GM06990 (cell line): ENCODE results near the gene MTM1.

Source experiments
- DNase-seq: peaks from one replicate; pipeline ENCODE4 v3.0.0-alpha.2; 2011; ENCODE audit not compliant: insufficient read length; ENCODE audit errors: extremely low read depth
- H3K27me3 ChIP-seq: replicated peaks from 2 replicates; pipeline ENCODE4 v1.6.0; 2011; ENCODE audit warnings: low read length; ENCODE audit not compliant: control insufficient read depth, insufficient read depth
- H3K36me3 ChIP-seq: 2 replicates; pipeline ENCODE4 v1.5.1; 2011; ENCODE audit warnings: low read length; ENCODE audit not compliant: control insufficient read depth, insufficient read depth
- H3K4me3 ChIP-seq: replicated peaks from 2 replicates; pipeline ENCODE4 v1.5.1; 2011; ENCODE audit warnings: low read depth, mild to moderate bottlenecking, control low read depth, low read length
- TF ChIP-seq, protein P1 (sequence below): IDR thresholded peaks from 2 replicates; pipeline ENCODE4 v1.5.1; 2011; ENCODE audit warnings: low read length, control low read depth, mild to moderate bottlenecking, inconsistent platforms; ENCODE audit not compliant: insufficient read depth, poor library complexity, severe bottlenecking

MTM1 gene

DNA sequence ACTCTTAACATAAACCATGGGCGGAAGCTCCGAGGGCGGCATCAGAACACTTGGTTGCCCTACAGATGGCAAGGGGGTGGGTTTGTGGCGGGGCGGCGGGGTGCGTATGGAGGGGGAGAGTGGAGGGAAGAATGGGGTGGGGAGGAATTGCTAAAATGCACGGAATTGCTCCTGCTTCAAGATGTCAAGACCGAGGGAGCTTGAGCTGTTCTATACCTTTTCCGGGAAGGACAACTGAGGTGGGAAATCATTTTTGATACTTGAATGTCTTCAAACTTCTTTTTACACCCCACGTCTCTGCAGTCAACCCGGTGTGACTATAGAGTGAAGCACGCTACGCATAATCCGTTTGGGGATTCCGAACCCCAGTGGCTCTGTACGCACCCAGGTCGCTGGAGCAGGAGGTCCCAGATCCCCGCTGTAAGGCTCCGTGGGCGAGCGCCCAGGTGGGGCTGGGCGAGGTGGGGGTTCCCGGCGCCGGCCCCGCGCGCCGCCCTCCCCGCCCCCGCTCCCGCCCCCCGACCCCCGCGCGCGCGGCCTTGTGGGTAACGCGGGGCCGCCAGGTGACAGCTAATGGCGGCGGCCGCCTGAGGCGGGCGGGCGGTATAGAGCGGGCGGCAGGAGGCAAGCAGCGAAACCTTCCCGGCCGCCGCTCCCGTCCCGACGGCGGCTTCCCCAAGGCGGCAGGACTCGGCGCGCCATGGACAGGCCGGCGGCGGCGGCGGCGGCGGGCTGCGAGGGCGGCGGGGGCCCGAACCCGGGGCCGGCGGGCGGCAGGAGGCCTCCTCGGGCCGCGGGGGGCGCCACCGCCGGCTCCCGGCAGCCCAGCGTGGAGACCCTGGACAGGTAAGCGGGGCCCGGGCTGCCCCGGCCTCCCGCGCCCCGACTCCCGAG lies 124.7 kb downstream of the MTM1 start, which contains the start of gene MTMR1:
MTMR1 (plus strand) TSS at position 566 of the 894 bp plus-strand sequence; CDS start at position 701, 135 bp downstream.
- peak within 1 kb of the TSS; percentile 68 for H3K4me3 ChIP-seq
- H3K27me3 ChIP-seq = no peaks in the 10 kb centered on the region
- TF ChIP-seq, protein P1, sequence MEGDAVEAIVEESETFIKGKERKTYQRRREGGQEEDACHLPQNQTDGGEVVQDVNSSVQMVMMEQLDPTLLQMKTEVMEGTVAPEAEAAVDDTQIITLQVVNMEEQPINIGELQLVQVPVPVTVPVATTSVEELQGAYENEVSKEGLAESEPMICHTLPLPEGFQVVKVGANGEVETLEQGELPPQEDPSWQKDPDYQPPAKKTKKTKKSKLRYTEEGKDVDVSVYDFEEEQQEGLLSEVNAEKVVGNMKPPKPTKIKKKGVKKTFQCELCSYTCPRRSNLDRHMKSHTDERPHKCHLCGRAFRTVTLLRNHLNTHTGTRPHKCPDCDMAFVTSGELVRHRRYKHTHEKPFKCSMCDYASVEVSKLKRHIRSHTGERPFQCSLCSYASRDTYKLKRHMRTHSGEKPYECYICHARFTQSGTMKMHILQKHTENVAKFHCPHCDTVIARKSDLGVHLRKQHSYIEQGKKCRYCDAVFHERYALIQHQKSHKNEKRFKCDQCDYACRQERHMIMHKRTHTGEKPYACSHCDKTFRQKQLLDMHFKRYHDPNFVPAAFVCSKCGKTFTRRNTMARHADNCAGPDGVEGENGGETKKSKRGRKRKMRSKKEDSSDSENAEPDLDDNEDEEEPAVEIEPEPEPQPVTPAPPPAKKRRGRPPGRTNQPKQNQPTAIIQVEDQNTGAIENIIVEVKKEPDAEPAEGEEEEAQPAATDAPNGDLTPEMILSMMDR = no peak
- no peaks in the 10 kb centered on the region for H3K36me3 ChIP-seq
- peak; percentile 58 for DNase-seq

DNA sequence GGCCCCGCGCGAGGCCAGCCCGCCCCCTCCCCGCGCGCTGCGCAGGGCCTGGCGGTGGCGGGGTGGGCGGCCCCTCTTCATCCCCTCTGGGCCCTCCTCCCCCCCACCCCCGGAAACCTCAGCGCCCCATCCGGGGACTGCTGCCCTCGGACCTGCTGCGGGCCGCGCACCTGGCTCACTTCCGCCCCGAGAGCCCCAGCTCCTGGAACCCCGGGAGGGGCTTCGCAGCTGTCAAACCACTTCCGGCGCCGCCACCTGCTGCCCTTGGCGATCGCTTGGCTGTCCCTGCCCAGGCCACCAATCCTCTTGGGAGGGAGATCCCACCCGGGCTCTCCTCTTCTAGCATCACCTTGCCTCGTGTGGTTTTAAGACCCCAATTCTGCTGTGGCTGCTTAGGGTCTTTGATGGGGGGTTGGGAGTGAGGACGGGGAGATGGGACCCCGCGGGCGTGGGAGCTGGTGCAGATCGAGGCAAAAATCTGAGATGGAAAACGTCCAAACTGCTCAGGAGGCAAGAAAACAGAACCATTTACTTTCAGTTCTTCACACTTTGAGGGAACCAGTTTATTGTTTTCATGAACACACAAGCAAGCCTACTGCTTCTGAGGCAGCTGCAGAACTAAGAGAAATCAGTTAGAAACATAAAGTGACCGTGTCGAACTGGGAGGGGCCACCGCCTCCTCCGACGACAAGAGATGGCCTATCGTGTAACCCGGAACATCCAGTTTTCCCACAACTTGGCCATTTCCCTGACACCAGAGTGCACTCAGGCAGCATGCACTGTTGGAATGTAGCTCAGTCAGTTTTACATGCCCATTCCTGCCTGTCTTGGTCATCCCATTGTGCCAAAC lies 125.5 kb downstream of the MTM1 start:
- Histone ChIP-seq H3K27me3 (no peaks in the 10 kb centered on the region), H3K36me3 (no peaks in the 10 kb centered on the region), H3K4me3 (peak overlapping the region; percentile 57)
- TF ChIP-seq, protein P1 = no peak
- peak; percentile 88 for DNase-seq

DNA sequence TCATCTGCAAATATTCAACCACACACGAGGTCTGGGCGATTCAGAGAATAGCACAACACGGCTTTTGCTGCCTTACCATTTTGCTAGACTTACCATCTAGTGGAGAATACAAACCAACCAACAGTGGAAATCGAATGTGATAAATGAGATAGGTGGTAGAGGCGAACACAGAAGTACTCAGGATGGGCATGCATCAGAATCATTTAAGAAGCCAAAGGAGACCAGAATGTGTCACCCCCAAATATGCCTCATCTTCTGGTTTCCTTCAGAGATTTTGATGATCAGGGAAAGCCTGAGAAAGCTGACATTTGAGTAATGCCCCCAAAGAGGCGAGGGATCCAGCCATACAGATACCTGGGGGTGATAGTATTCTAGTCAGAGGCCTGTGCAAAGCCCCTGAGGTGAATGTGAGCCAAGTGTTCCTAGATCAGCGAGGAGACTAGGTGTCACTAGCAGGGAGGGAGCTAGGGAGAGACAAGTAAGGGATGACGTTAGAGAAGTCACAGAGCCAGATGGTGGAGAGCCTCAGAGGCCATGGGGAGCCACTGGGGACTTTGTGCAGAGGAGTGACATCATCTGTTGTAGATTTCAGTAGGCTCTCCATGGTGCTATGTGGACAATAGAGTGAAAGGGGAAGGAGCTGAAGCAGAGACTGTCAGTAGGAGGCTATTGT lies 126.5 kb downstream of the MTM1 start:
- Histone ChIP-seq H3K36me3 (no peaks in the 10 kb centered on the region), H3K27me3 (no peaks in the 10 kb centered on the region), H3K4me3 (peak overlapping the region; percentile 57)
- DNase-seq = no peak
- TF ChIP-seq, protein P1 = no peak

DNA sequence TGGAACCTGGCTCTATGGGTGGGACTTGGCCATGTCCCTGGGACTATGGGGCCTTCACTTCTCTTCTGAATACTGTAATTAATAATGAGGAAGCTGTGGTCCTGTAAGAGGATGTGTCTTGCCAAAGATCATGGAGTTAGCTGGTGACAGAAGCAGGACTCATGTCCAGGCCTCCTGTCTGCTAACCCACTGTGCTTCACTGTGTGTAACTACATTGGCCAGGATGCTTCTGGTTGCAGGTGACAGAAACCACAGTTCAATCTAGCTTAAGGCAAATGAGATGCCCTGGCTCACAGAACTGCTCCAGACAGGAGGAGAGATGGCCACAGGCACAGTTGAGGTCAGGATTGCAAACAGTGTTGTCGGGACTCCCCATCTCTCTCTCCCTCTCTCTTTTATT lies 127.9 kb downstream of the MTM1 start:
- DNase-seq = no peak
- no peaks in the 10 kb centered on the region for H3K27me3 ChIP-seq
- TF ChIP-seq, protein P1 = no peak
- no peak overlapping the region for H3K4me3 ChIP-seq
- no peaks in the 10 kb centered on the region for H3K36me3 ChIP-seq

DNA sequence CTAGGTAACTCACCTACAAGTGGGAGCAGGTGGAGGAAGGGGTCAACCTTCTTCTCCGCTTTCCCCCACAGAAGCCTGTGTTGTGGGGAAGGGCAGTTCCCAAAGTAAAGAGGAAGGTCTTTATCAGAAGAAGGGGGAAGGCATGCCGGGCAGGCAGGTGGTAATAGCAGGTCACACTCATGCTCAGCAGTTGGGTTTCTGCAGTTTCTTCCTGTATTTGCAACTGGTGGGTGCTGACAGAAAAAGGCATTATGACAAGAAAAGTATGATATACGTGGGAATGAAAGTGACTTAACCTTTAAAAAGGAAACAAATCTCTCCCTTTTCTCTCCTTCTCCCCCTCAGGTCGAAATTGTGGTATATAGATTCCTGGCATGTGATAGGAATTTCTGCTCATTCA lies 128.4 kb downstream of the MTM1 start:
- H3K4me3 ChIP-seq = no peak overlapping the region
- no peaks in the 10 kb centered on the region for H3K36me3 ChIP-seq
- TF ChIP-seq, protein P1 = no peak
- DNase-seq = no peak
- H3K27me3 ChIP-seq = no peaks in the 10 kb centered on the region
